SK-N-SH treated with all-trans-retinoic acid at 6 μM for 48 hours (cell line): ENCODE data around the gene IQGAP3.

ENCODE experiments used
- ARNTL ChIP-seq: fragments of 450-650 bp; formaldehyde crosslinking; IDR thresholded peaks from 2 replicates; pipeline ENCODE4 v1.5.0; 2020; ENCODE audit warnings: low read depth, mild to moderate bottlenecking, moderate library complexity, borderline replicate concordance
- BACH2 ChIP-seq: fragments of 250-450 bp; sonication (Bioruptor Pico); IDR thresholded peaks from 2 replicates; pipeline ENCODE4 v1.9.0; 2021; ENCODE audit warnings: mild to moderate bottlenecking, borderline replicate concordance
- ESRRG ChIP-seq: fragments of 250-450 bp; sonication (Bioruptor Pico); IDR thresholded peaks from 2 replicates; pipeline ENCODE4 v1.6.1; 2021; ENCODE audit warnings: mild to moderate bottlenecking
- OSR1 ChIP-seq: fragments of 250-450 bp; sonication (Bioruptor Pico); IDR thresholded peaks from 2 replicates; pipeline ENCODE4 v1.8.0; 2022; ENCODE audit warnings: moderate library complexity, mild to moderate bottlenecking, inconsistent platforms
- PATZ1 ChIP-seq: fragments of 250-450 bp; sonication (Bioruptor Pico); IDR thresholded peaks from 2 replicates; pipeline ENCODE4 v1.8.0; 2020; ENCODE audit warnings: mild to moderate bottlenecking, moderate library complexity, borderline replicate concordance
- RARB ChIP-seq: fragments of 250-450 bp; sonication (Bioruptor Pico); IDR thresholded peaks from 2 replicates; pipeline ENCODE4 v1.8.0; 2021; ENCODE audit warnings: mild to moderate bottlenecking, moderate library complexity
- TCF4 ChIP-seq: fragments of 250-450 bp; sonication (Bioruptor Pico); IDR thresholded peaks from 2 replicates; pipeline ENCODE4 v1.8.0; 2021; ENCODE audit warnings: mild to moderate bottlenecking, moderate library complexity, borderline replicate concordance
- TOX ChIP-seq: fragments of 250-450 bp; sonication (Bioruptor Pico); IDR thresholded peaks from 2 replicates; pipeline ENCODE4 v1.8.0; 2021; ENCODE audit warnings: mild to moderate bottlenecking, moderate library complexity, borderline replicate concordance
- ZFP3 ChIP-seq: fragments of 250-450 bp; sonication (Bioruptor Pico); IDR thresholded peaks from 2 replicates; pipeline ENCODE4 v1.5.0; 2020; ENCODE audit warnings: mild to moderate bottlenecking, moderate library complexity
- ZFP30 ChIP-seq: fragments of 450-650 bp; formaldehyde crosslinking; IDR thresholded peaks from 2 replicates; pipeline ENCODE4 v1.5.0; 2022; ENCODE audit warnings: mild to moderate bottlenecking, moderate library complexity
- ZNF70 ChIP-seq: fragments of 450-650 bp; formaldehyde crosslinking; IDR thresholded peaks from 2 replicates; pipeline ENCODE4 v1.5.0; 2020; ENCODE audit warnings: mild to moderate bottlenecking, moderate library complexity
- ZNF8 ChIP-seq: fragments of 450-650 bp; formaldehyde crosslinking; IDR thresholded peaks from 2 replicates; pipeline ENCODE4 v1.5.0; 2020; ENCODE audit warnings: mild to moderate bottlenecking, moderate library complexity
- TF ChIP-seq, protein P1 (sequence below): fragments of 250-450 bp; sonication (Bioruptor Pico); IDR thresholded peaks from 2 replicates; pipeline ENCODE4 v1.5.1; 2020; ENCODE audit warnings: low read depth, mild to moderate bottlenecking, moderate library complexity
- TF ChIP-seq, protein P2 (sequence below): fragments of 250-450 bp; sonication (Bioruptor Pico); IDR thresholded peaks from 2 replicates; pipeline ENCODE4 v1.8.0; 2021; ENCODE audit warnings: low read depth, mild to moderate bottlenecking, moderate library complexity, borderline replicate concordance

GRCh38 chr1:156543066-156543465, 29.3 kb downstream of the IQGAP3 start:
- TF ChIP-seq ZFP30: no peak
- TF ChIP-seq TOX (CRISPR knock-in tag): no peak
- no peak for TF ChIP-seq RARB (CRISPR knock-in tag)
- TF ChIP-seq PATZ1 (CRISPR knock-in tag): no peak
- TF ChIP-seq BACH2: no peak
- TF ChIP-seq OSR1 (CRISPR knock-in tag): no peak
- no peak for TF ChIP-seq ESRRG (CRISPR knock-in tag)
- TF ChIP-seq TCF4: no peak
- no peak for TF ChIP-seq ZNF8 (CRISPR knock-in tag)
- TF ChIP-seq ZFP3 (CRISPR knock-in tag): no peak
- TF ChIP-seq, protein P1, sequence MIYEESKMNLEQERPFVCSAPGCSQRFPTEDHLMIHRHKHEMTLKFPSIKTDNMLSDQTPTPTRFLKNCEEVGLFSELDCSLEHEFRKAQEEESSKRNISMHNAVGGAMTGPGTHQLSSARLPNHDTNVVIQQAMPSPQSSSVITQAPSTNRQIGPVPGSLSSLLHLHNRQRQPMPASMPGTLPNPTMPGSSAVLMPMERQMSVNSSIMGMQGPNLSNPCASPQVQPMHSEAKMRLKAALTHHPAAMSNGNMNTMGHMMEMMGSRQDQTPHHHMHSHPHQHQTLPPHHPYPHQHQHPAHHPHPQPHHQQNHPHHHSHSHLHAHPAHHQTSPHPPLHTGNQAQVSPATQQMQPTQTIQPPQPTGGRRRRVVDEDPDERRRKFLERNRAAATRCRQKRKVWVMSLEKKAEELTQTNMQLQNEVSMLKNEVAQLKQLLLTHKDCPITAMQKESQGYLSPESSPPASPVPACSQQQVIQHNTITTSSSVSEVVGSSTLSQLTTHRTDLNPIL: no peak
- TF ChIP-seq ZNF70 (CRISPR knock-in tag): no peak
- TF ChIP-seq, protein P2, sequence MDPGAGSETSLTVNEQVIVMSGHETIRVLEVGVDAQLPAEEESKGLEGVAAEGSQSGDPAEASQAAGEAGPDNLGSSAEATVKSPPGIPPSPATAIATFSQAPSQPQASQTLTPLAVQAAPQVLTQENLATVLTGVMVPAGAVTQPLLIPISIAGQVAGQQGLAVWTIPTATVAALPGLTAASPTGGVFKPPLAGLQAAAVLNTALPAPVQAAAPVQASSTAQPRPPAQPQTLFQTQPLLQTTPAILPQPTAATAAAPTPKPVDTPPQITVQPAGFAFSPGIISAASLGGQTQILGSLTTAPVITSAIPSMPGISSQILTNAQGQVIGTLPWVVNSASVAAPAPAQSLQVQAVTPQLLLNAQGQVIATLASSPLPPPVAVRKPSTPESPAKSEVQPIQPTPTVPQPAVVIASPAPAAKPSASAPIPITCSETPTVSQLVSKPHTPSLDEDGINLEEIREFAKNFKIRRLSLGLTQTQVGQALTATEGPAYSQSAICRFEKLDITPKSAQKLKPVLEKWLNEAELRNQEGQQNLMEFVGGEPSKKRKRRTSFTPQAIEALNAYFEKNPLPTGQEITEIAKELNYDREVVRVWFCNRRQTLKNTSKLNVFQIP: no peak
- TF ChIP-seq ARNTL (CRISPR knock-in tag): no peak
